Lower lobe of right lung (tissue), 2 donors: Measurements from ENCODE around the gene MTMR6. TPM values are rescaled to one million over a fixed set of nuclear protein-coding genes. Genes with fewer than 3 reads are reported as not detected.

ENCODE experiments used
- ATAC-seq, 2 donors: fragments of 200-7000 bp; cut with Tn5 transposase; one replicate each; pipeline ENCODE4 v1.9.1; 2020 to 2022; ENCODE audit warnings: mild to moderate bottlenecking in 2 of 2, moderate library complexity in 2 of 2
- DNase-seq: peaks from one replicate; pipeline ENCODE4 v3.0.0-alpha.2; 2020
- H3K27ac ChIP-seq: fragments of 200-600 bp; one replicate; pipeline ENCODE4 v1.8.0; 2022
- H3K27me3 ChIP-seq: fragments of 200-600 bp; one replicate; pipeline ENCODE4 v1.8.0; 2022; ENCODE audit warnings: low read depth
- H3K36me3 ChIP-seq: fragments of 200-600 bp; one replicate; pipeline ENCODE4 v1.8.0; 2022; ENCODE audit warnings: mild to moderate bottlenecking
- H3K4me1 ChIP-seq: fragments of 200-600 bp; one replicate; pipeline ENCODE4 v1.8.0; 2022
- H3K4me3 ChIP-seq: fragments of 200-600 bp; one replicate; pipeline ENCODE4 v1.8.0; 2022; ENCODE audit warnings: mild to moderate bottlenecking
- H3K9me3 ChIP-seq: fragments of 200-600 bp; one replicate; pipeline ENCODE4 v1.8.0; 2022
- intact Hi-C: fragments of 100-400 bp; cut with DNase I; formaldehyde crosslinking; loops from one replicate; pipeline ENCODE4 v1.11.0; 2022
- total RNA-seq: library from RNA; stranded (reverse); fragmentation: NEBNext Ultra II Directional; extraction: Animal tissue kit (Norgen Biotek cat#: 25700); gene quantifications from one replicate; pipeline ENCODE4 v1.2.1, GENCODE V29; 2021
- TF ChIP-seq, protein P1 (sequence below): fragments of 200-600 bp; IDR thresholded peaks from one replicate; pipeline ENCODE4 v1.8.0; 2022; ENCODE audit warnings: antibody characterized with exemption, mild to moderate bottlenecking
- donor health status: DM: no; HTN: yes; CAD: no; lungs with severe emphysema.

Gene MTMR6
- total RNA-seq, 1 donor from 2014 or later, result 19.8 TPM

DNA sequence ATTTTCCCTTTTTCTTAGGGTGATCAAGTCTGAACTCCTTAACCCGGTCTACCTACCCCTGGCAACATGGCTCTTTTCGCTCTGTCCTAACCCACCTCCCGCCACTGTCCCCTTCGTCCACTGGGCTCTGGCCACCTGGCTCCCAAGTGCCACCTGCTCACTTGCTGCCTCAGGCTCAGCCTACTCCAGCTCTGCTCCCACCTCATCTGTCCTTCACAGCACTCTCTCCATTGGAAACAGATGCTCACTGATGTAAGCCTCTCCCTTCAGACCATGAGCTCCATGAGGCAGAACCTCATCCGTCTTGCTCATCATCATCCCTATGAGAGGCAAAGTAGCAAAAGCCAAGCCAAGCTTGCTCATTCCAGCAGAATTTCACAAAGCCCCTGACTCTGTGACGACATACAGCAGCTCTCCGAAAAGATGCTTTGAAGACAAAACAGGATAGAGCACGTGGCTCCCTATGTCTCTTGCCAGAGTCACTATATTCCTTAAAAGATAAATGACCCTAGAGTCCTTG, 79.9 kb downstream of the MTMR6 start:
- no peak for DNase-seq
- Histone ChIP-seq H3K9me3 (no peaks in the 10 kb centered on the region), H3K27ac (no peak overlapping the region), H3K4me1 (no peaks in the 10 kb centered on the region), H3K4me3 (no peak overlapping the region), H3K36me3 (no peaks in the 10 kb centered on the region), H3K27me3 (peaks cover 4% of the 10 kb centered on the region)
- TF ChIP-seq, protein P1, sequence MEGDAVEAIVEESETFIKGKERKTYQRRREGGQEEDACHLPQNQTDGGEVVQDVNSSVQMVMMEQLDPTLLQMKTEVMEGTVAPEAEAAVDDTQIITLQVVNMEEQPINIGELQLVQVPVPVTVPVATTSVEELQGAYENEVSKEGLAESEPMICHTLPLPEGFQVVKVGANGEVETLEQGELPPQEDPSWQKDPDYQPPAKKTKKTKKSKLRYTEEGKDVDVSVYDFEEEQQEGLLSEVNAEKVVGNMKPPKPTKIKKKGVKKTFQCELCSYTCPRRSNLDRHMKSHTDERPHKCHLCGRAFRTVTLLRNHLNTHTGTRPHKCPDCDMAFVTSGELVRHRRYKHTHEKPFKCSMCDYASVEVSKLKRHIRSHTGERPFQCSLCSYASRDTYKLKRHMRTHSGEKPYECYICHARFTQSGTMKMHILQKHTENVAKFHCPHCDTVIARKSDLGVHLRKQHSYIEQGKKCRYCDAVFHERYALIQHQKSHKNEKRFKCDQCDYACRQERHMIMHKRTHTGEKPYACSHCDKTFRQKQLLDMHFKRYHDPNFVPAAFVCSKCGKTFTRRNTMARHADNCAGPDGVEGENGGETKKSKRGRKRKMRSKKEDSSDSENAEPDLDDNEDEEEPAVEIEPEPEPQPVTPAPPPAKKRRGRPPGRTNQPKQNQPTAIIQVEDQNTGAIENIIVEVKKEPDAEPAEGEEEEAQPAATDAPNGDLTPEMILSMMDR, result no peak
- intact Hi-C loops, result no loop called here
- no peak for ATAC-seq

DNA sequence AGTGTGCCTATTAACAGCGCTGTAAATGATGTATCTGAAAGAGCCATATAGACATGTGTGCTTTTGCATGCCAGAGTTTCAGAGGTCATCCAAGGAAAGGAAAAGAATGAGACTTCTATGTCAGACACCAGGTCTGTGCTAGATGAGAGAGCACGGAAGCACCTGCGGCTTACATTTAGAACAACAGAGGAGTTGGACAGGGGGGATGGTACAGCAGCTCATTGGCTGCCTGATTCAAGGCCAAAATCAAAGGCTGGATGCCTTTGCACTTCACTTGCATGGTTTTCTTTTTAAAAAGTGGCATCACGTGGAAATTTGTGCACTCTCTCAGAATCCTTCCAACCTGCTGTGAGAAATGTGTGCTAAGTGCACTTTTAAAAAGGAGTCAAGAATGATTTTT, 82.4 kb downstream of the MTMR6 start:
- ATAC-seq (no peak), DNase-seq (no peak)
- Histone ChIP-seq H3K27me3 (peaks cover 4% of the 10 kb centered on the region), H3K27ac (no peak overlapping the region), H3K36me3 (no peaks in the 10 kb centered on the region), H3K9me3 (no peaks in the 10 kb centered on the region), H3K4me3 (no peak overlapping the region), H3K4me1 (no peaks in the 10 kb centered on the region)
- TF ChIP-seq, protein P1, result no peak
- intact Hi-C loops, result no loop called here

DNA sequence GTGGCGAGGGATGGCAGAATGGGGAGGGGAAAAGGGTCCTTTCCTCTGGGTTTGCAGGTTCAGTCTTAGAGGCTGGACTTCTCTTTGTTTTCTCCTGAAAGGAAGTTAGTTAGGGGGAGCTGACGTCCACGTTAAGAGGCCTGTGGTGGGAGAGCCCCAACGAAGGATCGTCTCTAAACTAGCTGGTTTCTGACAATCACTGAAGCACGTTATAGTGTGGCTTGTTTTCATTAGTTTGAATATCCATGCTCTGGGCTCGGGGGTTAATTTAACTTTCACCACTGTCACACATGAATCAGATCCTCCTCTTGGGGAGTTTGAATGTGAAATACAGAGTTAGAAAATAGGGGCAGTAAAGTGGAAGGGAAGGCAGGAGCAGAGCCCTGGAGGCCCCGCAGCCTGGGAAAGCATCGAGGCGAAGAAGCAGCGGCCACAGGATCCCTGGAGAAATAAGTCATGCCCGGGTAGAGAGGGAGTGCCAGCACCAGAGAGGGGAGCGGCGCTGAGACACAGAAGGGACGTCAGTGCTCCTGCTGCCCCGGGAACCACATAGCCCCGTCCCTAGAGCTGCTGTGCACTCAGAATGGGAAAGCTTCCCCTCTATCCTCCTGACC, 84.1 kb downstream of the MTMR6 start:
- Histone ChIP-seq H3K36me3 (no peaks in the 10 kb centered on the region), H3K4me3 (no peak overlapping the region), H3K27me3 (peaks cover 4% of the 10 kb centered on the region), H3K4me1 (no peaks in the 10 kb centered on the region), H3K9me3 (no peaks in the 10 kb centered on the region), H3K27ac (no peak overlapping the region)
- no peak for DNase-seq
- TF ChIP-seq, protein P1, result no peak
- intact Hi-C loops, result no loop called here
- ATAC-seq, result no peak

DNA sequence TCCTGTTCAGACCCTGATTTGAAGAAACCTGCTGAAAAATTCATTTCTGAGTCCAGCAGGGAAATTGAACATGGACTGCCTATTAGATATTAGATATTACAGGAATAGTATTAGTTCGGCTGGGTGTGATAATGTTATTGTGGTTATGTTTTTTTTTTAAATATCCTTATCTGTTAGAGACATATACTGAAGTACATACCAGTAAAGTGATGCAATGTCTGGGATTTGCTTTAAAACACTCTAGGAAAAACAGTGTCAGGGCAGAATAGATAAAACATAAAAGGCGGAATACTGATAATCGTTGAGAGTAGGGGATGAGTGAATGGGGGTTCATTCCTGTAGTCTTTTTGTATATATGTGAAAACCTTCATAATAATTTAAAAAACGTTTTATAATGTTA, 86.5 kb downstream of the MTMR6 start:
- H3K4me1 ChIP-seq, result no peaks in the 10 kb centered on the region
- no peaks in the 10 kb centered on the region for H3K27me3 ChIP-seq
- ATAC-seq (no peak), DNase-seq (no peak)
- H3K4me3 ChIP-seq, result no peak overlapping the region
- no peaks in the 10 kb centered on the region for H3K9me3 ChIP-seq
- no peaks in the 10 kb centered on the region for H3K36me3 ChIP-seq
- intact Hi-C loops, result no loop called here
- TF ChIP-seq, protein P1, result no peak
- no peak overlapping the region for H3K27ac ChIP-seq

DNA sequence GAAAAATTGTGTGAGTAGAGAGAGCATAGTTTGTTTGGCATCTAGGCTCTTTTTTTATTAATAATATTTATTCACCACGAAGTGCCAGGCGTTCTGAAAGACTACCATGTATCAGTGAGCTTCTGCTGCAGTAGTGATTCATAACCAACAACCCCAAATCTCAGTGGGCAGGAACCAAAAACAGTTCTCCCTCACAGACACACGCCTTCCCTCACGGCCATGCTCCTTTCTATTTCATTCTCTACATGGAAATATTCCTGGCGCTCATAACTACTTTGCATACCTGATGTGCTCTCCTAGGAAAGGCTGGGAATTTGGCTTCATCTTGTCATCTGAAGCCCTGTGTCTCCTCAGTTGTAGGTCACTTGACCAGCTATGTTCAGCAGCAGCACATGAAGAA, 88.6 kb downstream of the MTMR6 start:
- Histone ChIP-seq H3K27ac (no peak overlapping the region), H3K9me3 (no peaks in the 10 kb centered on the region), H3K4me3 (no peak overlapping the region), H3K4me1 (no peaks in the 10 kb centered on the region), H3K27me3 (no peaks in the 10 kb centered on the region), H3K36me3 (no peaks in the 10 kb centered on the region)
- intact Hi-C loops, result no loop called here
- TF ChIP-seq, protein P1, result no peak
- DNase-seq, result no peak
- no peak for ATAC-seq
